Stimulated activated CD8-positive, alpha-beta memory T cell treated with anti-CD3 and anti-CD28 coated beads, Interleukin-7, amount 100 ng/mL, for 4 hours (primary cell): Measurements from ENCODE around the gene ATXN7.

ENCODE experiments used
- DNase-seq, 2 donors: peaks; one replicate each; pipeline ENCODE4 v3.0.0-alpha.2; 2020; ENCODE audit warnings: low read depth in 2 of 2

The ATXN7 gene

GRCh38 chr3:63933459-63933858 lies 69.8 kb downstream of the ATXN7 start:
- DNase-seq, result no peak

- peak in 1 of 2 donors; percentile 8 for DNase-seq
Observed at GRCh38 chr3:63934041-63934866, 70.6 kb downstream of the ATXN7 start.

DNA sequence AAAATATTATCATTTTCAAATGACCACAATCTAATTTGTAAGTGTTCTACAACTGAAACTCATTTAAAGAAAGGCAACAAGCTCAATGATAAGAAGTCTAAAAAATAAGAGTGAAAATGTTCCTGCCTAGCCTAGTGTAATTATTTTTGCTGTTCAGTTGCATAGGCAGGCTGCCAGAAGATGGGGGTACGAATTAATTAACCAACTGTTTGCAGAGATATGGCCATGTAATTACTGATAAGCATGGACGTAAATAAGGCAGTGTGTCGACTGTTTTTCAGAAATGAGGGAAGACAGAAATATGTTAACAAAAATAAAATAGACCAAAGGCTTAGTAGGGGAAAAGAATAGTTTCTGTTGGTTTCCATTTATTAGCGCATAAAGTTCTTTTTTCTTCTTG lies 73.3 kb downstream of the ATXN7 start:
- DNase-seq, result no peak

- DNase-seq, result no peak
Observed at GRCh38 chr3:63937661-63938651, 74.3 kb downstream of the ATXN7 start.

- no peak for DNase-seq
Observed at GRCh38 chr3:63940389-63940757, 76.7 kb downstream of the ATXN7 start.

- DNase-seq, result no peak
Observed at GRCh38 chr3:63942528-63942927, 78.9 kb downstream of the ATXN7 start.

- no peak for DNase-seq
Observed at GRCh38 chr3:63943678-63944077, 80.0 kb downstream of the ATXN7 start.

DNA sequence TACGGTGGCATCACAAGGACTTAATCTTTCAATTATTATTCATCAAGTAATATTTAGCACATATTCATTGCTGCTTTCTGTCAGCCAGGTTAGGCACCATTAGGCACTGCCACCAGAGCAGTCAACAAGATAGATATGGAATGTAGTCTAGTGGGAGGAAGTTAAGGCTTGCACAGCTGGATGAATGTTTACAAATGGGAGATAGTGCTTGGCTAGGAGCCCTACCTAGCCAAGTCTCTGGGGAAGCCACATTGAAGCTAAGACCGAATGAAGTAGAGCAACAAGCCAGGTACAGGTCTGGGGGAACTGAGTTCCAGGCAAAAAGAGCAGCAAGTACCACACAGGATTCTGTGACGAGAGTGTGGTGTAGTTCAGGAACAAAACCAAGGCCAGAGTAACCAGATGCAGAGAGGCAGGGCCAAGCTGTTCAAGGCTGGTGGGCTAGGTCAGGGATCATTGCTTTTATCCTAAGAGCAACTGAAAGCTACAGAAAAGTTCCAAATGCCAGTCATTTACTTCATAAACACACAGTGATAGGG lies 82.0 kb downstream of the ATXN7 start:
- DNase-seq, result no peak

DNA sequence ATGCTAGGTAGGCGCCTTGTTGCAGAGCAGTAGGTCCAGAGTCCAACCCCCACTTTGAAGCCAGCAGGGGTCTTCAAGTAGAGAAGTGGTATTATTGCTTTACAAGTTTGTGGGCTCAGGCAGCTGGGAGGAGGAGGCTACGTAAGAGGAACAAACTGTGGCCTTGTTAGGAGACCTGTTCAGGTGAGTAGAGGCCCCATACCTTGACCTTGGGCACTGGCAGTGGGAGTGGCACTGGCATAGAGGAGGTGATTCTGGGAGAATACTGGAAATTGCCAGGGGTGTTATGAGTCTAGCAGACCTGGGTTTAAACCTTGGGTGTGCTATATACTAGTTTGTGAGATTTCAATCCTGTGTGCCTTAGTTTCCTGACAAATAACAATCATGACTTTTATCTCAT lies 83.1 kb downstream of the ATXN7 start:
- DNase-seq, result no peak

DNA sequence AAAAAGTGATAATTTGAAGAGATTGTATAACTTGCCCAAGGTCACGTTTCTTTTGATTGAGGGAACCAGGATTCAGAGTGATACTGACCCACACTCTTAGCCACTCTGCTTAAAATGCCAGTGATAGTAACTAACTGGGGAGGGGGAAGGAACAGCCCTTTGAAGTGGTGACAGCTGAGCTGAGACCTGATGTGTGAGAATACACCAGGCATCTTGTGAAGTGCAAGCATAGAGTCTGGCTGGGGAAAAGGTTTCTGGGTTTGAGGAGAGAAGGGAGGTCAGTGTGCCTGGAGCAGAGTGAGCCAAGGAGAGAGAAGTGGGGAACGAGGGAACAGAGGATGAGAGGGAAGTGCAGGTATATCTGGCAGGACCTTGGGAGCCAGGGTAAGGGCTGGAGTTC lies 83.9 kb downstream of the ATXN7 start:
- no peak for DNase-seq

DNA sequence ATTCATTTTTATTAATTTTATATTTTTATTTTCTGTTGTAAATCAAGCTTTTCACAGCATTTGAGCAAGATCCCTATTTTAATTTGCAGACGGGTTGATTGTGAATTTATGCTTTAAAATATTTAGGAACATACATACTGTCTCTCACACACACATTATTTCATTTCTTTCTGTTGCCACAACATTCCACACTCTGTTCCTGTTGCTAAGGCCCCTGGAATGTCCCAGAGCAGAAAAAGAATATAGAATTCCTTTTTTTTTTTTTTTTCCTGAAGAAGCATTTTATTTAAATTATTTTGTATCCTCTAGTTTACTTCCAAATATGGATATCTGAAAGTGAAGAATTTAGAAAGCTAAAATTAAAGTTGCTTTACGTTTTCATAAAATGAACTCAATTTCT lies 85.3 kb downstream of the ATXN7 start:
- DNase-seq, result no peak

- no peak for DNase-seq
Observed at GRCh38 chr3:63950698-63951097, 87.0 kb downstream of the ATXN7 start.

GRCh38 chr3:63951492-63952247 lies 88.0 kb downstream of the ATXN7 start:
- no peak for DNase-seq

- no peak for DNase-seq
Observed at GRCh38 chr3:63952248-63952594, 88.6 kb downstream of the ATXN7 start.

DNA sequence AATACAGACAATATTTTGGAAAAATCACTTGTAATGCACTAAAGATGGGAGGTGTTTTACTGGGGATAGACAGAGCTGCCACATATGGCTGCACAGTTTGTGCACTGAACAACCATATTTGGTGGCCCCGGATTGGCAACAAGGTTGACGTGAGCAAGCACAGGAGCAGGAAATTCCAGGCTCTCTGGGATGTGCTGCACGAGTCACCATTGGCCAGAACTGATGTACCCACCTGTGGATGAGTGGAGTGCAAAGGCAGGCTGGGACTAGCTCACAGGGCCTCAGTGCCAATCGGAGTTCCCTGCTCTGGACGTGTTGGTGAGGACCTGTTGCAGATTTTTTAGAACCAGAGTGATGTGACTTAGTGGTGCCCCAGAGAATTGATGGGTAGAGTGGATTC lies 90.5 kb downstream of the ATXN7 start:
- no peak for DNase-seq

- no peak for DNase-seq
Observed at GRCh38 chr3:63955036-63955650, 91.5 kb downstream of the ATXN7 start.

GRCh38 chr3:63955830-63956545 lies 92.3 kb downstream of the ATXN7 start:
- no peak for DNase-seq

- no peak for DNase-seq
Observed at GRCh38 chr3:63959146-63959545, 95.5 kb downstream of the ATXN7 start.

DNA sequence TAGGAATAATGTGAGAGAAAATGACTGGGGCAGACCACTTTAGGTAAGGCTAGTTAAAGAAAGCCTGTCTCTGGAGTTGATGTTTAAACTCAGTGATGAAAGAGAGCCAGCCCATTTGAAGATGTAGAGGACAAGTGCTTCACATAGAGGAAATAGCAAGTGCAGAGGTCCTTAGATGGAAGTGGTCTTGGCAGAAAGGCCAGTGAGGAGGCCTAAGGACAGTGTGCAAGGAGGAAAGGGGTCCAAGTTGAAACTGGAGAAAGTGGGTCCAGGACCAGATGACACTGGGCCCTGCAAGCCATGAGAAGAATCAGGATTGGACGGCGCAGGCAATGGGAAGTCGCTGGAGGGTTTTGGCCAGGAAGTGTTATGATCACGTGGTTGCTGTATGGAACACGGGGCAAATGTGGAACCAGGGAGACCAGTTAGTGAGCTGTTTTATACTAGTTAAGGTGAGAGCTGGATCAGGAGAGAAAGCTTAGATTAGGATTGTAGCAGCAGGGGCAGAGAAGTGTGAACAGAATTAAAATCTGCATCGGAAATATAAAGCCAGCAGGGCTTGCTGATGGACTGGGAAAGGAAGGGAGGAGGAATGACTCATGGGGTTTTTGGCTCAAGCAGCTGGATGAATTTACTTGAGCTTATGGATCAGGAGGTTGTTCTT lies 96.5 kb downstream of the ATXN7 start:
- no peak for DNase-seq

DNA sequence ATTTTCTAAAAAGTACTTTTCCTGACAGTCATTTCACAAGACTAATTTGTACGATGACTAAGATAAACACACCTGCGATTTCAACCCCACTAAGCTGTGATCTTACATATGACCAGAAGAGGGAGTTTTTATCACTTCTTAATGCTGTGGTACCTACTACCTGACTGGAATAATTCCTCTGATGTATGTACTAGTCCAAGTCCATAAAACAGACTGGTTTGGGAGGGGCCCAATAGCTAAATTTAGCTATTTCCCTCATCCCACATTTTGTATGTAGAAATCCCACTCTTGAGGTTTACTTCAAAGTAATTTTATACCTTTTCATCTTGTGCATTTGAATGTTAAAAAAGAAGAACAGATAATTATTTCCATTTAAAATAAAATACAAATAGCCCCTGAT lies 98.2 kb downstream of the ATXN7 start:
- DNase-seq, result no peak
